Astrocyte of the hippocampus (primary cell): ENCODE results near the gene FYN.
"Not testable (repeated sequence)": the region's sequence is repeated elsewhere in the genome, so short reads cannot be mapped to it uniquely, and the experiment has no call there.

Experiments used
- DNase-seq: peaks from one replicate; pipeline ENCODE4 v3.0.0; 2011; ENCODE audit warnings: low read depth, low spot score

Gene FYN

GRCh38 chr6:111852725-111853124 lies 20.5 kb downstream of the FYN start:
- DNase-seq = no peak

GRCh38 chr6:111850295-111850937 lies 22.8 kb downstream of the FYN start:
- DNase-seq = no peak

- DNase-seq = no peak
Observed at GRCh38 chr6:111849298-111849697, 24.0 kb downstream of the FYN start.

- DNase-seq = no peak
Observed at GRCh38 chr6:111848262-111848812, 24.9 kb downstream of the FYN start.

- DNase-seq = no peak
Observed at GRCh38 chr6:111846492-111847409, 26.5 kb downstream of the FYN start.

- no peak for DNase-seq
Observed at GRCh38 chr6:111846066-111846465, 27.2 kb downstream of the FYN start.

- no peak for DNase-seq
Observed at GRCh38 chr6:111845441-111845871, 27.8 kb downstream of the FYN start.

- peak; percentile 72 for DNase-seq
Observed at GRCh38 chr6:111844921-111845320, 28.3 kb downstream of the FYN start.

GRCh38 chr6:111844376-111844775 lies 28.9 kb downstream of the FYN start:
- DNase-seq = no peak

GRCh38 chr6:111843347-111844147 lies 29.7 kb downstream of the FYN start:
- DNase-seq = peak; percentile 27

- peak; percentile 76 for DNase-seq
Observed at GRCh38 chr6:111842891-111843290, 30.4 kb downstream of the FYN start.

- DNase-seq = no peak
Observed at GRCh38 chr6:111842271-111842822, 30.9 kb downstream of the FYN start.

- DNase-seq = peak; percentile 91
Observed at GRCh38 chr6:111841822-111842221, 31.4 kb downstream of the FYN start.

GRCh38 chr6:111840803-111841202 lies 32.4 kb downstream of the FYN start:
- DNase-seq = no peak

GRCh38 chr6:111838749-111839484 lies 34.3 kb downstream of the FYN start:
- DNase-seq = no peak

GRCh38 chr6:111837641-111838500 lies 35.4 kb downstream of the FYN start:
- no peak for DNase-seq

GRCh38 chr6:111837007-111837406 lies 36.2 kb downstream of the FYN start:
- no peak for DNase-seq

- no peak for DNase-seq
Observed at GRCh38 chr6:111835807-111836206, 37.4 kb downstream of the FYN start.

- DNase-seq = not testable (repeated sequence)
Observed at GRCh38 chr6:111835398-111835797, 37.9 kb downstream of the FYN start.

- DNase-seq = no peak
Observed at GRCh38 chr6:111834356-111834755, 38.9 kb downstream of the FYN start.
